Karpas-422 (cell line): ENCODE measurements around the gene DNASE2. TPM values are rescaled to one million over a fixed set of nuclear protein-coding genes. Genes with fewer than 3 reads are reported as not detected.
A peak's percentile ranks its signal among the peaks of the same experiment; 100 is the strongest.

Experiments used
- DNase-seq: peaks from one replicate; pipeline ENCODE4 v3.0.0-alpha.2; 2015
- H2AFZ ChIP-seq: fragments of 200-600 bp; sonication (generic); 2 replicates; pipeline ENCODE4 v1.6.1; 2014; ENCODE audit warnings: antibody characterized with exemption, low read length, mixed read lengths
- H3K27ac ChIP-seq: fragments of 200-600 bp; sonication (generic); 2 replicates; pipeline ENCODE4 v1.5.1; 2014; ENCODE audit warnings: mild to moderate bottlenecking, low read length, moderate library complexity
- H3K27me3 ChIP-seq: fragments of 200-600 bp; sonication (generic); 2 replicates; pipeline ENCODE4 v1.6.1; 2014; ENCODE audit warnings: low read length, mixed read lengths
- H3K36me3 ChIP-seq: fragments of 200-600 bp; sonication (generic); 2 replicates; pipeline ENCODE4 v1.6.1; 2014; ENCODE audit warnings: low read length, mixed read lengths; ENCODE audit not compliant: insufficient read depth
- H3K4me1 ChIP-seq: fragments of 200-600 bp; sonication (generic); 2 replicates; pipeline ENCODE4 v1.6.1; 2014; ENCODE audit warnings: mild to moderate bottlenecking, low read length, mixed read lengths
- H3K4me2 ChIP-seq: fragments of 200-600 bp; sonication (generic); 2 replicates; pipeline ENCODE4 v1.6.1; 2014; ENCODE audit warnings: low read length, low read depth, mild to moderate bottlenecking; ENCODE audit not compliant: poor library complexity, severe bottlenecking
- H3K4me3 ChIP-seq: fragments of 200-600 bp; sonication (generic); 2 replicates; pipeline ENCODE4 v1.5.1; 2014; ENCODE audit warnings: mild to moderate bottlenecking, antibody characterized with exemption, low read length, mixed read lengths
- H3K79me2 ChIP-seq: fragments of 200-600 bp; sonication (generic); 2 replicates; pipeline ENCODE4 v1.6.1; 2014; ENCODE audit warnings: mild to moderate bottlenecking, low read length, mixed read lengths
- H3K9ac ChIP-seq: fragments of 200-600 bp; sonication (generic); 2 replicates; pipeline ENCODE4 v1.6.0; 2014; ENCODE audit warnings: low read length
- H3K9me2 ChIP-seq: fragments of 200-600 bp; sonication (generic), shearing (Covaris generic); replicated peaks from 2 replicates; pipeline ENCODE4 v1.6.0; 2014; ENCODE audit warnings: mild to moderate bottlenecking, low read length, moderate library complexity; ENCODE audit not compliant: insufficient read depth
- H3K9me3 ChIP-seq: fragments of 300-700, 200-600 bp; sonication (generic); 2 replicates; pipeline ENCODE4 v1.6.1; 2014; ENCODE audit warnings: low read length, mixed read lengths
- H4K20me1 ChIP-seq: fragments of 200-600 bp; sonication (generic); 2 replicates; pipeline ENCODE4 v1.6.1; 2014; ENCODE audit warnings: mild to moderate bottlenecking, antibody characterized with exemption, low read length, low read depth; ENCODE audit not compliant: insufficient read depth
- total RNA-seq: library from RNA; depleted of rRNA; stranded (reverse); fragments of >200 nt; shearing (Covaris generic); gene quantifications from 2 replicates; pipeline ENCODE4 v1.2.3, GENCODE V29; 2014; ENCODE audit warnings: low replicate concordance

Gene DNASE2
- total RNA-seq, 1 experiment from 2014 or later = 47.1 TPM

DNA sequence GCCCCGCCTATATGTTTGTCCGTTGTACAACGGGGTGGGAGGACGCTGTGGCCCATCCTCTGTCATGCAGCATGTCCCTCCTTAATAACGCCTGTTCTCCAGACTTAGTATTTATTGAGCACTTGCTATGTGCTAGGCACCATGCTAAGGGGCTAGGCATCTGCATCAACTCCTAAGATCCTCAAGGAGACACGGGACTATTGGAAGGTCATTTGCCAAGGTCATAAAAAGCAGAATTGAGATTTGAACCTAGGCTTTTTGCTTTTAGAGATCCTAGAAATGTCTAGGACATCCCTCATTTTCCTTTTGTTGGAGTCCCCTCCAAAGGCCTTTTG is 44.8 kb downstream of the DNASE2 start:
- no peaks in the 10 kb centered on the region for H3K36me3 ChIP-seq
- H3K79me2 ChIP-seq = no peaks in the 10 kb centered on the region
- H3K9me3 ChIP-seq = no peaks in the 10 kb centered on the region
- H3K4me2 ChIP-seq = no peak overlapping the region
- H3K9ac ChIP-seq = no peak overlapping the region
- peaks cover 33% of the 10 kb centered on the region for H3K4me1 ChIP-seq
- no peaks in the 10 kb centered on the region for H3K27me3 ChIP-seq
- H3K9me2 ChIP-seq = no peaks in the 10 kb centered on the region
- 0 out of 2 replicates have a peak, but pooled peaks cover 4% of the 10 kb centered on the region for H4K20me1 ChIP-seq
- H2AFZ ChIP-seq = no peak overlapping the region
- no peak overlapping the region for H3K4me3 ChIP-seq
- H3K27ac ChIP-seq = no peak overlapping the region
- DNase-seq = no peak

DNA sequence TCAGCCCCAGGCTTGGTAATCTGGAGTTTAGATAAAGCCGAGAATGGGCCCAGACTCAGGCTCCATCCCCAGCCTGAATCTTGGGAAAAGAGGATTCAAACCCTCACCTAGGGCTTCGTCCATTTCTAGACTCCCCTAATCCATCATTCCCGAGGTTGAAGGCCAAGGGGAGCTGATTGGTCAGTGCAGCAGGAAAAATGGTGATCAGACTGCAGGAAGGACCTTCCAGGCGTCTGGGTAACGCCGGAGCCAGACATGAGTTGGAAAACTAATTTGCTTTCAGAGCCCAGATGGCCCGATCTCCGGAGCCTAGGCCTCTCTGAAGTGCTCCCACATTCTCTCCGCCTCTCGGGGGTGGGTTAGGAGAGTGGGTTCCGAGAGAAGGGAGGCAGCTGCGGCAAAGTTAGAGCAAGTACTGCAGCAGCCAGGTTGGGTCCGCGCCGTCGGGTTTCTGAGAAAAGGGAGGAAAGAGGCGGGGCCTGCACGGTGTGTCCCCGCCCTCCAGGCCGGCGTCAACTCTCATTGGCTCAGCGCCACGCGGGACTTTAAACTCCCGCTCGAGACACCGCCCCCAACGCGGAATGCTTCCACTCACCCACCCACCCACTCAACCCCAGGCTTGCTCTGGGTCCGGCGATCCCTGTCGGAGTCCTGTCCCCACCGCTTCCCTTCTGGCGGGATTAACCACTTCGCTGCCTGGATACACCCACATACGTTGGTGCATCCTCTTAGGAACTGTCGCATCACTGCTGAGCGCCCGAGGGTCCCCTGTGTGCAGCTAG is 46.1 kb downstream of the DNASE2 start:
- H3K27me3 ChIP-seq = no peaks in the 10 kb centered on the region
- no peak overlapping the region for H3K4me2 ChIP-seq
- no peak overlapping the region for H3K27ac ChIP-seq
- no peak overlapping the region for H2AFZ ChIP-seq
- H3K9me3 ChIP-seq = no peaks in the 10 kb centered on the region
- no peak overlapping the region for H3K4me3 ChIP-seq
- peaks cover 33% of the 10 kb centered on the region for H3K4me1 ChIP-seq
- H3K79me2 ChIP-seq = no peaks in the 10 kb centered on the region
- DNase-seq = peak; percentile 78
- no peaks in the 10 kb centered on the region for H3K9me2 ChIP-seq
- H4K20me1 ChIP-seq = no peaks in the 10 kb centered on the region
- H3K9ac ChIP-seq = no peak overlapping the region
- H3K36me3 ChIP-seq = no peaks in the 10 kb centered on the region

DNA sequence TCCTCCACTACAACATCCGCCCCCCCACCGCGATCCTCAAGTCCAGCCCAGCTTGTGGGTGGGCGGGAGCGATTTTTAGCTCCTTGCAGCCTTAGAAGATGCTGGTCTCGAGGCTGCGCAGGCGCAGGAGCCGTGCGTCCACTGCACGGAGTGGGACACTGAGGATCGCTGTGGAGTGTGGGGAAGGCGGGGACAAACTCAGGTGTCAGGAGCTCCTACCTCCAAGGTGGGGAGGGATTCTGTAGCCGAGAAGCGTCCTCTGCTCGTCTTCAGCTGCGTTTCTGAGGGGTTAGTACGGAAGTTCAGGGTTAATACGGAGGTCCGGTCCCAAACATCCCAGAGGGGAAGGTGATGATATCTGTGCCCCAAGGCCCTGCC is 46.7 kb downstream of the DNASE2 start, which contains the start of gene RTBDN:
TSS of gene RTBDN (minus strand) at position 14 of the 378 bp plus-strand sequence. CDS start 4,600 bp downstream, outside the sequence.
- Histone ChIP-seq H4K20me1 (no peaks in the 10 kb centered on the region), H2AFZ (no peak within 1 kb of the TSS), H3K9me3 (no peaks in the 10 kb centered on the region), H3K27me3 (no peaks in the 10 kb centered on the region), H3K4me1 (peaks cover 33% of the 10 kb centered on the region), H3K27ac (no peak within 1 kb of the TSS), H3K4me2 (peak within 1 kb of the TSS; percentile 67), H3K79me2 (no peaks in the 10 kb centered on the region), H3K9ac (peak within 1 kb of the TSS; percentile 63), H3K4me3 (peak within 1 kb of the TSS; percentile 66), H3K9me2 (no peaks in the 10 kb centered on the region), H3K36me3 (no peaks in the 10 kb centered on the region)
- DNase-seq = peak; percentile 51

DNA sequence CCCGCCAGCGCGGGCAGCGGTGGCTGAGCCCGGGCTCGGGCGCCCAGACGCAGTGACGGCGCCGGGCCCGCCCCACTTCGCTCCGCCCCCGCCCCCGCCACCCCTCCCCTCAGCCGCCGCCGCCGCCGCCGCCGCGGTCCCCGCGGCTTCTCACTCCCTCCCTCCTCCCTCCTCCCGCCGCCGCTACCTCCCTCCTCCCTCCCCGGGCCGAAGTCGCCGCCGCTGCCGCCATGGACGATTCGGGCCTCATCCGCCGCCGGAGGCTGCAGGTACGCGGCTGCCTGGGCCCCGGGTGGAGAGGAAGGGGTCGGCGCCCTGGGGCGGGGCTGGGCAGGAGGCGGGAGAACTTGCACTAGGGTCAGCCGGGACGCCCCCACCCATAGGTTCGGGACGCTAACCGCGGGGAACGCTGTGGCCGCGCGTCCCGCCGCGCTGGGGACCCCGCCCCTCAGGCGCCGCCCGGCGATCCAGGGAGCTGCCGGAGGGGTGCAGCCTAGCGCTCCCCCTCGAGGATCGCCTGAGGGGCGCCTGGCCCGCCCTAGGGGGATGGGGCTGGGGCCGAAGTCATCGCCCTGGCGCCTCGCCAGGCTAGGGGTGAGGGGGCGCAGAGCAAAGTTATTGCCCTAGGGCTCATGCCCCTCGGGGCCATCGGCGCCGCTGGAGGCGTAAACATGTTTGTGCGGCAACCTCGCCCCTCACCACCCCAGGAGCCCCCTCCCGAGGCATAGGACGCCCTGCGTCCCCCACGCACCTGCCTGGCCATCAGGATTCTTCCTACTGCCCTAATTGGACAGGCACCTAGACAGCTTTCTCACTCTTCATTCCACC is 47.3 kb downstream of the DNASE2 start:
- Histone ChIP-seq H3K9ac (peak overlapping the region; percentile 63), H3K27me3 (no peaks in the 10 kb centered on the region), H3K9me3 (no peaks in the 10 kb centered on the region), H3K36me3 (no peaks in the 10 kb centered on the region), H3K4me2 (peak overlapping the region; percentile 67), H2AFZ (no peak overlapping the region), H4K20me1 (no peaks in the 10 kb centered on the region), H3K79me2 (no peaks in the 10 kb centered on the region), H3K27ac (no peak overlapping the region), H3K4me1 (peaks cover 30% of the 10 kb centered on the region), H3K9me2 (no peaks in the 10 kb centered on the region), H3K4me3 (peak overlapping the region; percentile 66)
- DNase-seq = peak; percentile 76

DNA sequence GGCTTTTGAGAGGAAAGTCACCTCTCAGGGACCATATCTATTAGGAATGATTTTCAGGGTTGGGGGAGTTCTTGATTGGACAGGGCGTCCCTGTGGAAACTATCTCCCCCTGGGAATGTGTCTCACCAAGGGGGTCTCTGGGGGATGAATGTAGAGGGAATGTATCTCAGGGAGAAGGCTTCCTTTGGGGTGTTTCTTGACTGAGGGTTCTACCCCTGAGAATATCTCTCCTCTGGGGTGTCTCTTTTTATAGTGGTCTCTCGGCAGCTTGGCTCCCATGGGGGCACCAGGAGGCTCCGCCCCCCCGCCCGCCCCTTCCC is 47.9 kb downstream of the DNASE2 start:
- no peak overlapping the region for H2AFZ ChIP-seq
- no peaks in the 10 kb centered on the region for H3K27me3 ChIP-seq
- H3K9ac ChIP-seq = peak overlapping the region; percentile 18; the same call in 1 of the 2 replicates

DNA sequence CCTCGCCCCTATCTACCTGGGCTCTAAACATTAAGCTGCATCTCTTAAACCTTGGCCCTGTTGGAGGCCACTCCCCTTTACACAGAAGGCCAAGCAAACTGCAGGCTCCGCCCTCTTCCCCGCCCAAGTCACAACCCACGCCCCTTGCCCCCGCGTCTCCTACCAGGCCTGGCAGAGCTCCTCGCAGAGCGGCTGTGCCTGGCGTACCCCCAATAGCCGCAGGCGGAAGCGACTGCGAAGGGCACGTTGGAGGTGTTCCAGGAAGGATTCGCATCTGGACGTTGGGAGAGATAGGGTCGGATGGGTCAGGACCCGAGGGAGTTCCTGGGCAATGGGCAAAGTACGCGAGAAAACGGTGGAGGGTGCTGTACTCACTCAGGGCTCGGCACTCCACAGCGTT is 52.8 kb downstream of the DNASE2 start:
- no peak overlapping the region for H3K4me3 ChIP-seq
- no peaks in the 10 kb centered on the region for H3K36me3 ChIP-seq
- H2AFZ ChIP-seq = no peak overlapping the region
- no peaks in the 10 kb centered on the region for H3K9me2 ChIP-seq
- no peaks in the 10 kb centered on the region for H3K9me3 ChIP-seq
- no peak overlapping the region for H3K27ac ChIP-seq
- no peaks in the 10 kb centered on the region for H3K79me2 ChIP-seq
- H3K4me2 ChIP-seq = no peak overlapping the region
- H3K9ac ChIP-seq = no peak overlapping the region
- no peaks in the 10 kb centered on the region for H4K20me1 ChIP-seq
- DNase-seq = peak; percentile 85
- H3K27me3 ChIP-seq = no peaks in the 10 kb centered on the region
- peaks cover 10% of the 10 kb centered on the region for H3K4me1 ChIP-seq

More for the DNA sequence above, 47.9 kb downstream of the DNASE2 start:
- no peaks in the 10 kb centered on the region for H3K9me2 ChIP-seq
- H3K27ac ChIP-seq = no peak overlapping the region
- peaks cover 24% of the 10 kb centered on the region for H3K4me1 ChIP-seq
- peak overlapping the region; percentile 46; the same call in 1 of the 2 replicates for H3K4me3 ChIP-seq
- no peaks in the 10 kb centered on the region for H3K79me2 ChIP-seq
- peak overlapping the region; percentile 59 for H3K4me2 ChIP-seq
- DNase-seq = no peak
- H3K9me3 ChIP-seq = no peaks in the 10 kb centered on the region
- H4K20me1 ChIP-seq = no peaks in the 10 kb centered on the region
- no peaks in the 10 kb centered on the region for H3K36me3 ChIP-seq

DNA sequence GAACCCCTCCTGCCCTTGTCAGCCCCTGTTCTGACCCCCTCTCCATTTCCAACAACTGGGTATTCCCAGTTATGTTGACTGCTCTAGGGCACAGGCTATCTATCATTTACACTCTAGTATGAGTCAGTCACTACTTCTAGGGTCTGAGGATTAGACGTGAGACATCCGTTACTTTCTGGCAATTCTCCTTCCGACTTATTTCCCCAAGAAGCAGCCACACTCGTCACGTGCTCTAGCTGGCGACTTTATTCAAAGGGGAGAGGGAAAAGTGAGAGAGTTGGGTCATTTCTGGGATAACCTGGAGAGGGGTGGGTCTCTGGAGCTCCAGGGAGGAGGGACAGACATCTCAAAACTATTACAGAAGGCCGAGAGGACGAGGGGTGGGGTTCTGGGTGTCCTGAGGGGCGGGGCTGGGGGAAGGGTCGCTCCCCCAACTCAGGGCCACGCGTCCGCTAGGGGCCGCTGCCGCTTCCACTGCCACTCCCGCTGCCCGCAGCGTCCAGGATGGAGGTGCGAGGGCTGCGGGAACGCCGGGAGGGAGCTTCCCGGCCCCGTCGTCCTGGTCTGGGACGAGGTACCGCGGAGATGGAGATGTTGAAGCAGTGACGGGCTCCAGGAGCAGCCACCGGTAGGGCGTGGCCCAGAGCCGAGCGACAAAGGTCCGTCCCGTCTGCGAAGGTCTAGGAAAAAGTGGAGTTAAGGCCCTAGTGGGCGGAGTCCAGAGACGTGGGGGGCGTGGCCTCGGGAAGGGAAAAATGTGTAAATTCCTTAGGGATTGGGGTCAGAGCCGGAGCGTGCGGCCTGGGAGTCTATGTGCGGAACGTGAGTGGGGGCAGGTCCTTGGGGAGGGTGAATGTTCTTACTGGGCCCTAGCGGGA is 55.8 kb downstream of the DNASE2 start:
- Histone ChIP-seq H3K79me2 (no peaks in the 10 kb centered on the region), H3K4me2 (no peak overlapping the region), H3K27ac (no peak overlapping the region), H3K9me2 (no peaks in the 10 kb centered on the region), H3K9ac (no peak overlapping the region), H3K9me3 (no peaks in the 10 kb centered on the region), H3K27me3 (no peaks in the 10 kb centered on the region), H4K20me1 (no peaks in the 10 kb centered on the region), H2AFZ (no peak overlapping the region), H3K4me3 (no peak overlapping the region), H3K4me1 (no peaks in the 10 kb centered on the region; the same call in 1 of the 2 replicates), H3K36me3 (no peaks in the 10 kb centered on the region)
- no peak for DNase-seq
